ENCODE measurements around the gene COPS2. TPM values are rescaled to one million over a fixed set of nuclear protein-coding genes. Genes with fewer than 3 reads are reported as not detected.
"Not testable (repeated sequence)": the region's sequence is repeated elsewhere in the genome, so short reads cannot be mapped to it uniquely, and the experiment has no call there.

COPS2 gene
- total and polyA plus RNA-seq, 2 donors (not counting 1 experiment from before 2014, with no cell fraction given): 92.2 to 98.1 TPM

DNA sequence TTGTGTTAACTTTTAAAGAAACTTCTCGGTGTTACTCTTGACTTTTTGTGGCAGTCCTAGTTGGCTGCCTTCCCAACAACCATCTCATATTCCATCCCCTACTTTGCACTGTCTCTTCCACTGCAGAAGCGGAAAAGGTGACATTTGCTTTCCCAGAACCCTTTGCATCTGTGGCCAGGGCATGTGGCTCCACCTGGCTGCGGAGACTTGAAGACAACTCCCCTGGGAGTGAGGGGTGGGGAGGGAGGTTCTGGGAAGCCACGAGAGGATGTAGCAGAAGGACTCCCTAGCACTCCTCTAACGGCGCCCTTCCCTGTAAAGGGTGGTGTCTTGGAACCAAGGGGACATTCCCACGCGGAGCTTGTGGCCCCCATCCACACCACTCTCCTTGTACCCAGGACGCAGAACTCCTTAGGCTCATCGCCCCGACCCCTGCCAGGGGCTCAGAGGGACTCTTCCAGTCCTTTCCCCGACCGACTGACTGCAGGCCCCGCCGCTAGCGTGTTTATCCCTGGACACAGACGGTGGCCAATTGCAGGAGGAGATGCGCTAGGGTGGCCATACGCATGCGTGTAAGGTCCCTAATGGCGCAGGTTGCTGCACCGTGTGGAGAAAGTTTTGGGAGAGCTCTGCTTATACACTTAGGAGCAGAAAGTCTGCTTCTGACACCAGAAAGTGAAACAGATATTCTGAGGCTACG is 75.9 kb downstream of the COPS2 start:
- DNase-seq (ENCODE audit: low read depth in 2 of 2): no peak
- Histone ChIP-seq H3K79me2 (ENCODE audit: control insufficient read depth, insufficient read depth, low read length) (no peaks in the 10 kb centered on the region), H3K36me3 (ENCODE audit: control insufficient read depth, insufficient read depth, low read length) (no peaks in the 10 kb centered on the region), H3K4me2 (ENCODE audit: extremely low read depth, insufficient read depth, low read length) (no peak overlapping the region), H3K9ac (ENCODE audit: insufficient read depth, low read length) (no peak overlapping the region), H3K4me3 (replicated peaks in 1 of 4; ENCODE audit: control extremely low read depth in 1 of 4, insufficient read depth in 1 of 4, low read depth in 3 of 4, low read length in 4 of 4) (no peak overlapping the region), H2AFZ (ENCODE audit: low read length) (no peak overlapping the region), H3K27ac (ENCODE audit: insufficient read depth, low read length) (no peak overlapping the region), H3K4me1 (ENCODE audit: control insufficient read depth, extremely low read depth, insufficient read depth, low read length) (peaks cover 6% of the 10 kb centered on the region), H4K20me1 (ENCODE audit: control insufficient read depth, extremely low read depth, insufficient read depth, low read length) (no peaks in the 10 kb centered on the region), H3K9me3 (ENCODE audit: control insufficient read depth, insufficient read depth, low read depth, low read length) (no peaks in the 10 kb centered on the region), H3K27me3 (ENCODE audit: control insufficient read depth, insufficient read depth, low read length) (no peaks in the 10 kb centered on the region)
- no peak for TF ChIP-seq EZH2 (IDR thresholded peaks at IDR 0.05; ENCODE audit: low read length, missing control alignments)
- TF ChIP-seq, protein P1, sequence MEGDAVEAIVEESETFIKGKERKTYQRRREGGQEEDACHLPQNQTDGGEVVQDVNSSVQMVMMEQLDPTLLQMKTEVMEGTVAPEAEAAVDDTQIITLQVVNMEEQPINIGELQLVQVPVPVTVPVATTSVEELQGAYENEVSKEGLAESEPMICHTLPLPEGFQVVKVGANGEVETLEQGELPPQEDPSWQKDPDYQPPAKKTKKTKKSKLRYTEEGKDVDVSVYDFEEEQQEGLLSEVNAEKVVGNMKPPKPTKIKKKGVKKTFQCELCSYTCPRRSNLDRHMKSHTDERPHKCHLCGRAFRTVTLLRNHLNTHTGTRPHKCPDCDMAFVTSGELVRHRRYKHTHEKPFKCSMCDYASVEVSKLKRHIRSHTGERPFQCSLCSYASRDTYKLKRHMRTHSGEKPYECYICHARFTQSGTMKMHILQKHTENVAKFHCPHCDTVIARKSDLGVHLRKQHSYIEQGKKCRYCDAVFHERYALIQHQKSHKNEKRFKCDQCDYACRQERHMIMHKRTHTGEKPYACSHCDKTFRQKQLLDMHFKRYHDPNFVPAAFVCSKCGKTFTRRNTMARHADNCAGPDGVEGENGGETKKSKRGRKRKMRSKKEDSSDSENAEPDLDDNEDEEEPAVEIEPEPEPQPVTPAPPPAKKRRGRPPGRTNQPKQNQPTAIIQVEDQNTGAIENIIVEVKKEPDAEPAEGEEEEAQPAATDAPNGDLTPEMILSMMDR (conservative IDR thresholded peaks at IDR 0.05 in 1 of 2, IDR thresholded peaks at IDR 0.05 in 1 of 2; ENCODE audit: low read depth in 1 of 2, low read length in 2 of 2): no peak

DNA sequence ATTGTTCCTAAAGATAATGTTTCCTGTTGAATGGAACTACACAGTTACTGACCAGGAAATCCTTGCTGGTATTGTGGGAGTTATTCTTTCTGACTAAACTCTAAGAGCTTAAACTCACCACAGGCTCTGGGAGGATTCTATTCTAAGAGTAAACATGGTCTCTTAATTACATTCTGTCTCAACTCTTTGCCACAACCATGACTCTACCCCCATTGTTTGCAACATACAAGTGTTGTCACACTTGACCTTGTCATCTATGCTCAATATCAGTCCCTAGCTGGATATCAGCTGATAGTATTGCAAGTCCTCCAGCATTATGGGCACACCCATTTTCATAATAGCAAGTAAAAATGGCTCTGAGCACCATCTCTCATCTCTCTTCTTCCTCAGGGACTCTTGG is 79.5 kb downstream of the COPS2 start:
- no peaks in the 10 kb centered on the region for H3K79me2 ChIP-seq (ENCODE audit: control insufficient read depth, insufficient read depth, low read length)
- no peaks in the 10 kb centered on the region for H3K27me3 ChIP-seq (ENCODE audit: control insufficient read depth, insufficient read depth, low read length)
- H3K9ac ChIP-seq (ENCODE audit: insufficient read depth, low read length): no peak overlapping the region
- TF ChIP-seq EZH2 (IDR thresholded peaks at IDR 0.05; ENCODE audit: low read length, missing control alignments): no peak
- TF ChIP-seq, protein P1 (conservative IDR thresholded peaks at IDR 0.05 in 1 of 2, IDR thresholded peaks at IDR 0.05 in 1 of 2; ENCODE audit: low read depth in 1 of 2, low read length in 2 of 2): no peak
- H3K4me3 ChIP-seq (replicated peaks in 1 of 4; ENCODE audit: control extremely low read depth in 1 of 4, insufficient read depth in 1 of 4, low read depth in 3 of 4, low read length in 4 of 4): no peak overlapping the region
- H3K9me3 ChIP-seq (ENCODE audit: control insufficient read depth, insufficient read depth, low read depth, low read length): no peaks in the 10 kb centered on the region
- no peak overlapping the region for H2AFZ ChIP-seq (ENCODE audit: low read length)
- H3K27ac ChIP-seq (ENCODE audit: insufficient read depth, low read length): no peak overlapping the region
- H4K20me1 ChIP-seq (ENCODE audit: control insufficient read depth, extremely low read depth, insufficient read depth, low read length): no peaks in the 10 kb centered on the region
- H3K4me2 ChIP-seq (ENCODE audit: extremely low read depth, insufficient read depth, low read length): no peak overlapping the region
- no peaks in the 10 kb centered on the region for H3K36me3 ChIP-seq (ENCODE audit: control insufficient read depth, insufficient read depth, low read length)
- no peaks in the 10 kb centered on the region for H3K4me1 ChIP-seq (ENCODE audit: control insufficient read depth, extremely low read depth, insufficient read depth, low read length)
- no peak for DNase-seq (ENCODE audit: low read depth in 2 of 2)

DNA sequence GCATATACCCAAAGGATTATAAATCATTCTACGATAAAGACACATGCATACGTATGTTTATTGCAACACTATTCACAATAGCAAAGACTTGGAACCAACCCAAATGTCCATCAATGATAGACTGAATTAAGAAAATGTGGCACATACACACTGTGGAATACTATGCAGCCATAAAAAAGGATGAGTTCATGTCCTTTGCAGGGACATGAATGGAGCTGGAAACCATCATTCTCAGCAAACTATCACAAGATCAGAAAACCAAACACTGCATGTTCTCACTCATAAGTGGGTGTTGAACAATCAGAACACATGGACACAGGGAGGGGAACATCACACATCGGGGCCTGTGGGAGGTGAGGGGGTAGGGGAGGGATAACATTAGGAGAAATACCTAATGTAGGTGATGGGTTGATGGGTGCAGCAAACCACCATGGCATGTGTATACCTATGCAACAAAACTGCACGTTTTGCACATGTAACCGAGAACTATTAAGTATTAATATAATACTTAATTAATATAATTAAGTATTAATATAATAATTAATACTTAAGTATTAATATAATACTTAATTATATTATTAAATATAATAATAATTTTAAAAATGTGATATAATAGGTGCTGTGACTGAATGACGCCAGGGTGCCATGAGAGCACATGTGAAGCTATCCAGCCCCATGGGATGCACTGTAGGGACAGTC is 80.7 kb downstream of the COPS2 start:
- H3K27me3 ChIP-seq (ENCODE audit: control insufficient read depth, insufficient read depth, low read length); DNase-seq (ENCODE audit: low read depth in 2 of 2); H3K4me1 ChIP-seq (ENCODE audit: control insufficient read depth, extremely low read depth, insufficient read depth, low read length); H3K9ac ChIP-seq (ENCODE audit: insufficient read depth, low read length); H3K4me2 ChIP-seq (ENCODE audit: extremely low read depth, insufficient read depth, low read length); H3K27ac ChIP-seq (ENCODE audit: insufficient read depth, low read length); H3K79me2 ChIP-seq (ENCODE audit: control insufficient read depth, insufficient read depth, low read length); H3K9me3 ChIP-seq (ENCODE audit: control insufficient read depth, insufficient read depth, low read depth, low read length); H3K36me3 ChIP-seq (ENCODE audit: control insufficient read depth, insufficient read depth, low read length); H4K20me1 ChIP-seq (ENCODE audit: control insufficient read depth, extremely low read depth, insufficient read depth, low read length); H2AFZ ChIP-seq (ENCODE audit: low read length); H3K4me3 ChIP-seq (replicated peaks in 1 of 4; ENCODE audit: control extremely low read depth in 1 of 4, insufficient read depth in 1 of 4, low read depth in 3 of 4, low read length in 4 of 4): not testable (repeated sequence)

Other genes with a start within 250 kb of the COPS2 start
- gene SHC4, start 191.7 kb downstream of the COPS2 start, total RNA-seq: 0.77 and 1.5 TPM in 2 replicates
- gene SHC4, start 191.7 kb downstream of the COPS2 start, polyA plus RNA-seq: 0.75 and 0.94 TPM in 2 replicates
- 42.1 and 44.3 TPM in 2 replicates for gene SECISBP2L, start 109.2 kb downstream of the COPS2 start, total RNA-seq
- 24.0 and 25.7 TPM in 2 replicates for gene SECISBP2L, start 109.2 kb downstream of the COPS2 start, polyA plus RNA-seq
- gene GALK2, start 14.6 kb upstream of the COPS2 start, total RNA-seq: 62.4 and 74.5 TPM in 2 replicates
- gene GALK2, start 14.6 kb upstream of the COPS2 start, polyA plus RNA-seq: 35.0 and 37.5 TPM in 2 replicates